Memory B cell (primary cell): Measurements from ENCODE around the gene C2CD4C.
"Not testable (repeated sequence)": the region's sequence is repeated elsewhere in the genome, so short reads cannot be mapped to it uniquely, and the experiment has no call there.

Source experiments
- ATAC-seq: fragments of 150-1000 bp; cut with Tn5 transposase; 2 replicates; pipeline ENCODE4 v1.10.0; 2021; ENCODE audit warnings: low read depth, mild to moderate bottlenecking, moderate library complexity
- DNase-seq, 2 donors: peaks; one replicate each; pipeline ENCODE4 v3.0.0; 2022; ENCODE audit warnings: low spot score in 2 of 2
- H3K27ac Mint-ChIP-seq: one replicate; pipeline ENCODE4 v1.8.0; 2022; ENCODE audit warnings: mild to moderate bottlenecking, moderate library complexity, mixed read lengths
- H3K27me3 Mint-ChIP-seq: one replicate; pipeline ENCODE4 v1.8.0; 2022; ENCODE audit warnings: mixed read lengths
- H3K36me3 Mint-ChIP-seq: one replicate; pipeline ENCODE4 v1.8.0; 2022; ENCODE audit warnings: mild to moderate bottlenecking, mixed read lengths
- H3K4me1 Mint-ChIP-seq: one replicate; pipeline ENCODE4 v1.8.0; 2022; ENCODE audit warnings: mixed read lengths
- H3K4me3 Mint-ChIP-seq: one replicate; pipeline ENCODE4 v1.8.0; 2022; ENCODE audit warnings: mild to moderate bottlenecking, moderate library complexity, mixed read lengths
- H3K9me3 Mint-ChIP-seq: one replicate; pipeline ENCODE4 v1.8.0; 2022; ENCODE audit warnings: mixed read lengths

The C2CD4C gene

GRCh38 chr19:403221-404027 lies 5.5 kb downstream of the C2CD4C start:
- Mint-ChIP-seq H3K27ac (no peak overlapping the region), H3K4me1 (no peaks in the 10 kb centered on the region), H3K4me3 (no peak overlapping the region), H3K36me3 (no peaks in the 10 kb centered on the region), H3K9me3 (no peaks in the 10 kb centered on the region), H3K27me3 (peaks cover 7% of the 10 kb centered on the region)
- DNase-seq = no peak
- no peak for ATAC-seq

DNA sequence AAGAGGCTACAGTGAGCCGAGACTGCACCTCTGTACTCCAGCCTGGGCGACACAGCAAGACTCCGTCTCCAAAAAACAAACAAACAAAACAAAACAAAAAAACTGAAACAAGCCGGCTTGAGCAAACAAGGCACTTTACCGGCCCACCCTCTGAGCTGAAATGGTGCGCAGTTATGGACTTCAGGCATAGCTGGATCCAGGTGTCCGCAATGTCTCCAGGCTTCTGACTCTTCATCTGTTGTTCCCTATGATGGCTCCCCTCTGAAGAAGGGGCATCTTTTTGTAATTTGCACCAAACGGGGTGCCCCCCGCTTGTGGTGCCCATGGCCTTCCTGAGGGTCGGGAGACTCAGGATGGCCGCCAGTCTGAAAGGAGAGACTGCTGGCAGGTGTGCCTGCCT lies 6.2 kb downstream of the C2CD4C start:
- Mint-ChIP-seq H3K36me3 (no peaks in the 10 kb centered on the region), H3K27ac (no peak overlapping the region), H3K4me3 (no peak overlapping the region), H3K9me3 (no peaks in the 10 kb centered on the region), H3K27me3 (peaks cover 7% of the 10 kb centered on the region), H3K4me1 (no peaks in the 10 kb centered on the region)
- ATAC-seq (no peak), DNase-seq (no peak)

GRCh38 chr19:401866-402511 lies 7.0 kb downstream of the C2CD4C start:
- DNase-seq = no peak
- no peak overlapping the region for H3K4me3 Mint-ChIP-seq
- no peaks in the 10 kb centered on the region for H3K9me3 Mint-ChIP-seq
- H3K27me3 Mint-ChIP-seq = peaks cover 7% of the 10 kb centered on the region
- H3K4me1 Mint-ChIP-seq = no peaks in the 10 kb centered on the region
- no peak overlapping the region for H3K27ac Mint-ChIP-seq
- no peaks in the 10 kb centered on the region for H3K36me3 Mint-ChIP-seq
- ATAC-seq = no peak

DNA sequence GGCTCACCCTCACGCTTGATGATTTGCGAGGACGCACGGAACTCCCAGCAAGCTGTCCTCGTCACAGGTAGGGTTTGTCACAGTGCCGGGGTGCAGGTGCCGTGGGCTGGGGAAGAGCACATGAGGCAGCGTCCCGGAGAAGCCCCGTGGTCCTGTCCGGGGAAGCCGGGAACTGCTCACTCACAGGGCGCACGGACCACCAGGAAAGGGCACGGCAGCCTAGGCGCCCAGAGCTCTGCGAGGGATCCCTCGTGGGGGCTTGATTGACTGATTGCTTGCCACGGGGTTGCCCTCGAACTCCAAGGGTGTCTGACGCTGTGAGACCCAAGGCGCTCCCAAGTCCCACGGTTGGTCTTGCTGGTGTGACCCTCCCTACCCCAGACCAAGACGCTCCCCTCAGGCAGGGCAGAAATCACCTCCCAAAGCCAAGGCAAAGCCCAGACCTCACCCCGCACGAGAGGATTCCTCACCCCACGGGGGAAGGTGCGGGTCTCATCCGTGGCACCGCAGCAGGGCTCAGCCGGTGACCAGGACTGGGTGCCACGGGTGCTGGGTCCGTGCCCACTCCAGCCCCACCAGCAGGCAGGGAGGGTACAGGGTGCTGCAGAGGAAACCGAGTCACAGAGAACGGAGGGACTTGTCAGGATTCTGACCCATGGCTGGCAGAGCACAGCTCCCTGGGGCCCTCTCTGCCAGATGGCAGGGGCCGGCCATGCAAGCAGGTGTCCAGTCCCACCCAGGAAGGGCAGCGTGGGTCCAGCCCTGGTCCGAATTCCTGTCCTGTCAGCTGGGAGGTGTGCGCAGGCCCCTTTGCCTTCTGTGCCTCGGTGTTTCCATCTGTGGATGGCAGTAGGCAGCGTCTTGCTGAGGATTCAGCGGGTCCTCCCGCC lies 7.7 kb downstream of the C2CD4C start:
- no peak for ATAC-seq
- no peak for DNase-seq
- no peaks in the 10 kb centered on the region for H3K9me3 Mint-ChIP-seq
- no peaks in the 10 kb centered on the region for H3K36me3 Mint-ChIP-seq
- H3K4me1 Mint-ChIP-seq = no peaks in the 10 kb centered on the region
- H3K27ac Mint-ChIP-seq = no peak overlapping the region
- peaks cover 7% of the 10 kb centered on the region for H3K27me3 Mint-ChIP-seq
- no peak overlapping the region for H3K4me3 Mint-ChIP-seq

GRCh38 chr19:399370-399769 lies 9.6 kb downstream of the C2CD4C start:
- H3K36me3 Mint-ChIP-seq = peaks cover 6% of the 10 kb centered on the region
- H3K27me3 Mint-ChIP-seq = peaks cover 7% of the 10 kb centered on the region
- DNase-seq (no peak), ATAC-seq (no peak)
- peaks cover 9% of the 10 kb centered on the region for H3K9me3 Mint-ChIP-seq
- no peak overlapping the region for H3K27ac Mint-ChIP-seq
- H3K4me1 Mint-ChIP-seq = peaks cover 7% of the 10 kb centered on the region
- H3K4me3 Mint-ChIP-seq = no peak overlapping the region

- Mint-ChIP-seq H3K4me3 (no peak overlapping the region), H3K9me3 (peaks cover 12% of the 10 kb centered on the region), H3K36me3 (peaks cover 8% of the 10 kb centered on the region), H3K4me1 (peaks cover 11% of the 10 kb centered on the region), H3K27me3 (peaks cover 6% of the 10 kb centered on the region), H3K27ac (no peak overlapping the region)
- no peak for ATAC-seq
- DNase-seq = no peak
Measured at GRCh38 chr19:398719-399118, 10.2 kb downstream of the C2CD4C start.

DNA sequence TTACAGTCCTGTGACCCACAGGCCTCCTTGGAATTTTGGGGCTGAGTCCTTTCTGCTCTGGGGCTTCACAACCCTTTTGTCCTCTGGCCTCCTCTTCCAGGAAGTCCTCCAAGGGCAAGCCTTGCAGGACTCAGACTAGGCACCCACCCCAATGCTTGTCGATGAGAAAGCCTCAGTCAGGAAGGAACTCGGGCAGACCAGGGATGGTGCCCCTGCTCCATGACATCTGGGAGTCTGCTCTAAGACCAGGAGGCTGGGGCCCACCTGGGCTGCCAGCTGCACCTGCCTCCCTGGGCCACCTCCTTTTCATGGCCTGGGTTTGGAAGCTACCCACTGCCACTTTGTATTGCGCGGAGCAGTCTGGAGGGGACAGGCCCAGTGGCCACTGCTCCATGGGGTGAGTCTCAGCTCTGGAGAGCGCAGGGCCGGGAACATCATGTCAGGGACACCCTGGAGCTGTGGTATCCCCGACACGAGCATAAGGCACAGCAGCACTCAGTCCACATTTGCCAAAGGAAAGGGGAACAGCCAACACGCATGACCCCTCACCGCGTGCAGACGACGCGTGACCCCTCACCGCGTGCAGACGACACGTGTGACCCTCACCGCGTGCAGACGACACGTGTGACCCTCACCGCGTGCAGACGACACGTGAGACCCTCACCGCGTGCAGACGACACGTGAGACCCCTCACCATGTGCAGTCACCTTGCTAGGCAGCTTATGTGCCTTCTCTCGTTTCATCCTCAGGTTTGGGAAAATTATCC lies 10.8 kb downstream of the C2CD4C start:
- peaks cover 17% of the 10 kb centered on the region for H3K9me3 Mint-ChIP-seq
- peaks cover 5% of the 10 kb centered on the region for H3K27me3 Mint-ChIP-seq
- peaks cover 14% of the 10 kb centered on the region for H3K4me1 Mint-ChIP-seq
- DNase-seq (no peak), ATAC-seq (no peak)
- no peak overlapping the region for H3K27ac Mint-ChIP-seq
- peaks cover 11% of the 10 kb centered on the region for H3K36me3 Mint-ChIP-seq
- H3K4me3 Mint-ChIP-seq = no peak overlapping the region

DNA sequence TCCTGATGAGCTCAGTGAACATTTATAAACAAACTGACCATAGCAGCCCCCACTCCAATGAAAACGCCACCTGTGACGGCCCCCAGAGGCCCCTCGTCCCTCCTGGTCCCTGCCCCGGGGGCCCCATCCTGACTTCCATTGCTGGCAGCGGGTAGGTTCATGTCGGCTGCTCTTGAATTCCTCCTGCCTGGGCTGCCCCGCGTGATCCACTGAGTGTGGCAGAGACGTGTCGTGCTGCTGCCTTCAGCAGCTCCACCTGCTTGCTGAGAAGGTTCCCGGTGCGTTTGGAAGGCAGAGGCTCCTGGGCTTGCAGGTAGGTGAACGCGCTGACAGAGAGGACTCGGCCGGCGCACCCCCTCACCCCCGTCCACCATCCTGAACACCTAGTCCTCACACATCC lies 11.6 kb downstream of the C2CD4C start:
- Mint-ChIP-seq H3K4me3 (no peak overlapping the region), H3K27ac (no peak overlapping the region)

DNA sequence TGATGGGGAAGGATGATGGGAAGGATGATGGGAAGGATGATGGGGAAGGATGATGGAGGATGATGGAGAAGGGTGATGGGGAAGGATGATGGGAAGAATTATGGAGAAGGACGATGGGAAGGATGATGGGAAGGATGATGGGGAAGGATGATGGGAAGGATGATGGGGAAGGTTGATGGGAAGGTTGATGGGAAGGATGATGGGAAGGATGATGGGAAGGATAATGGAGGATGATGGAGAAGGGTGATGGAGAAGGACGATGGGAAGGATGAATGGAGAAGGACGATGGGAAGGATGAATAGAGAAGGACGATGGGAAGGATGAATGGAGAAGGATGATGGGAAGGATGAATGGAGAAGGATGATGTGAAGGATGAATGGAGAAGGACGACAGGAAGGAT lies 13.5 kb downstream of the C2CD4C start:
- DNase-seq (no peak), ATAC-seq (no peak)
- no peak overlapping the region for H3K4me3 Mint-ChIP-seq
- peaks cover 16% of the 10 kb centered on the region for H3K4me1 Mint-ChIP-seq
- no peaks in the 10 kb centered on the region for H3K27me3 Mint-ChIP-seq
- H3K36me3 Mint-ChIP-seq = peaks cover 12% of the 10 kb centered on the region
- peaks cover 19% of the 10 kb centered on the region for H3K9me3 Mint-ChIP-seq
- peak overlapping the region; percentile 10 for H3K27ac Mint-ChIP-seq

More for the DNA sequence above, 11.6 kb downstream of the C2CD4C start:
- peaks cover 12% of the 10 kb centered on the region for H3K36me3 Mint-ChIP-seq
- H3K4me1 Mint-ChIP-seq = peaks cover 16% of the 10 kb centered on the region
- DNase-seq (no peak), ATAC-seq (no peak)
- H3K9me3 Mint-ChIP-seq = peaks cover 19% of the 10 kb centered on the region
- H3K27me3 Mint-ChIP-seq = peaks cover 2% of the 10 kb centered on the region

DNA sequence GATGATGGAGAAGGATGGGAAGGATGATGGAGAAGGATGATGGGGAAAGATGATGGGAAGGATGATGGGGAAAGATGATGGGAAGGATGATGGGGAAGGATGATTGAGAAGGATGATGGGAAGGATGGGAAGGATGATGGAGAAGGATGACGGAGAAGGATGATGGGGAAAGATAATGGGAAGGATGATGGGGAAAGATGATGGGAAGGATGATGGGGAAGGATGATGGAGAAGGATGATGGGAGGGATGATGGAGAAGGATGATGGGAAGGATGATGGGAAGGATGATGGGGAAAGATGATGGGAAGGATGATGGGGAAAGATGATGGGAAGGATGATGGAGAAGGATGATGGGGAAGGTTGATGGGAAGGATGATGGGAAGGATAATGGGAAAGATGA lies 14.1 kb downstream of the C2CD4C start:
- Mint-ChIP-seq H3K36me3 (peaks cover 12% of the 10 kb centered on the region), H3K9me3 (peaks cover 19% of the 10 kb centered on the region), H3K4me1 (peaks cover 16% of the 10 kb centered on the region), H3K27ac (peak overlapping the region; percentile 10)
- not testable (repeated sequence) for H3K27me3 Mint-ChIP-seq, H3K4me3 Mint-ChIP-seq, DNase-seq, ATAC-seq

DNA sequence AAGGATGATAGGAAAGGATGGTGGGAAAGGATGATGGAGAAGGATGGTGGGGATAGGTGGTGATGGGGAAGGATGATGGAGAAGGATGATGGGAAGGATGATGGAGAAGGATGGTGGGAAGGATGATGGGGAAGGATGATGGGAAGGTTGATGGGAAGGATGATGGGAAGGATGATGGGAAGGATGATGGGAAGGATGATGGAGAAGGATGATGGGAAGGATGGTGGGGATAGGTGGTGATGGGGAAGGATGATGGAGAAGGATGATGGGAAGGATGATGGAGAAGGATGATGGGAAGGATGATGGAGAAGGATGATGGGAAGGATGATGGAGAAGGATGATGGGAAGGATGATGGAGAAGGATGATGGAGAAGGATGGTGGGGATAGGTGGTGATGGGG lies 15.4 kb downstream of the C2CD4C start:
- H3K36me3 Mint-ChIP-seq = peaks cover 12% of the 10 kb centered on the region
- not testable (repeated sequence) for ATAC-seq, DNase-seq, H3K4me3 Mint-ChIP-seq, H3K27me3 Mint-ChIP-seq
- peak overlapping the region; percentile 96 for H3K27ac Mint-ChIP-seq
- peaks cover 19% of the 10 kb centered on the region for H3K9me3 Mint-ChIP-seq
- H3K4me1 Mint-ChIP-seq = peaks cover 16% of the 10 kb centered on the region

DNA sequence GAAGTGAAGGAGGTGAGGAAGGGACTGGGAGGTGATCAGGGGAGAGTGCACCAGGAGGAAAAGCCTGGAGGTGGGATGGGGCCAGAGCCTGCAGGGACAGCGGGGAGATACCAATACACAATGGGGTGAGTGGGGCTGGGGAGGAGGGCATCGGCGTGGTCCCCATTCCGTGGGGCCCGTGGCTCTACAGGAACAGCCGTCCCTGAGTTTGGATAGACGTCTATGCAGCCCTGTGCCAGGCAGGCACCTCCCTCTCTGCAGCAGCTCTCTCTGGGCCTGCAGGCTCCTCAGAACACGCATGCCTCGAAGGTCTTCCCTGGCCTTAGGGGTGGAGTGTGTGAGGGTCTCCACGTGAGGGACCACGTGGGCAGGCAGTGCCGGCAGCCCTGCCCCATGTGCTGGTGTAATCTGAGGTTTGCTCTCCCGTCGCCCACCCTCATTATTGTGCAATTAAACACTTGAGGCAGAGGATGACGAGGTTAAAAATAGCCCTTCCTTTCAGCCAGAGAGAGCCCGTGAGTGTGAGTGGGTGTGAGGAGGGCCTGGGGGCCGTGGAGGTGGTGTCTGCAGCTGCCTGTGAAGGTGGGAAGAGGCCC lies 16.5 kb downstream of the C2CD4C start:
- peak overlapping the region; percentile 96 for H3K27ac Mint-ChIP-seq
- ATAC-seq = no peak
- H3K4me3 Mint-ChIP-seq = no peak overlapping the region
- H3K36me3 Mint-ChIP-seq = peaks cover 12% of the 10 kb centered on the region
- H3K27me3 Mint-ChIP-seq = peaks cover 3% of the 10 kb centered on the region
- peaks cover 19% of the 10 kb centered on the region for H3K9me3 Mint-ChIP-seq
- peaks cover 16% of the 10 kb centered on the region for H3K4me1 Mint-ChIP-seq
- DNase-seq = no peak

DNA sequence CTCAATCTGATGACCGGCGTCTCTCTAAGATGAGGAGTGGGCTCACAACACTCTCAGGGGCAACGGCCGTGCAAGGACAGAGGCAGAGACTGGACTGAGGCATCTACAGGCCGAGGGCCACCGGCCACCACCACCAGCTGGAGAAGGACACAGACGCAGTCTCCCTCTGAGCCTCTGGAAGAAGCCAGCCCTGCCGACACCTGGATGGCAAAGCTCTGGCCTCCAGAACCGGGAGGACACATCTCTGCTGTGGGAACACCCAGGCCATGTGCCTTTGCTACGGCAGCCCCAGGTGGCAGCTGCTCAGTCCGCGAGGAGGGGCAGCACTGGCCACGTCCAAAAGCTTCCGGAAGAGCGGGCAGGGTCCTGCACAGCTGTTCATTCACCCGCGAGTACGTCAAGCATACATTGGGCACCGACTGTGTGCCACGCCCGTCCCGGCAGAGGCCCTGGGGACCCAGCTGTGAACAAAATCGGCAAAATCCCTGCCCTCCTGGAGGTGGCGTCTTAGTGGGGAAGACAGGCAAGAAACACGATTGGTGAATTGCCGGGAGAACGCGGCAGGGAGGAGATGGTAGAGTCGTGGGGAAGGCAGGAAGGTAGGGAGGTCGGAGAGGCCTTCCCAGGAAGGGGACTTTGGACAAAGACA lies 17.1 kb downstream of the C2CD4C start:
- DNase-seq = no peak
- H3K9me3 Mint-ChIP-seq = peaks cover 19% of the 10 kb centered on the region
- H3K4me3 Mint-ChIP-seq = no peak overlapping the region
- H3K36me3 Mint-ChIP-seq = peaks cover 12% of the 10 kb centered on the region
- ATAC-seq = no peak
- H3K4me1 Mint-ChIP-seq = peaks cover 16% of the 10 kb centered on the region
- H3K27me3 Mint-ChIP-seq = peaks cover 3% of the 10 kb centered on the region
- H3K27ac Mint-ChIP-seq = no peak overlapping the region
